Mucosa of rectum (tissue), 2 donors: ENCODE results near the gene SNX9.

Experiments
- H3K27ac ChIP-seq, 2 donors: one replicate each; pipeline ENCODE4 v1.7.0; 2013; ENCODE audit warnings: inconsistent platforms in 2 of 2, low read depth in 2 of 2, low read length in 2 of 2
- H3K27me3 ChIP-seq, 2 donors: one replicate each; pipeline ENCODE4 v1.7.0; 2013; ENCODE audit warnings: low read length in 2 of 2; ENCODE audit not compliant: control insufficient read depth in 2 of 2, insufficient read depth in 2 of 2
- H3K36me3 ChIP-seq, 2 donors: one replicate each; pipeline ENCODE4 v1.7.0; 2013; ENCODE audit warnings: low read length in 2 of 2; ENCODE audit not compliant: control insufficient read depth in 2 of 2, insufficient read depth in 2 of 2
- H3K4me1 ChIP-seq, 2 donors: one replicate each; pipeline ENCODE4 v1.7.0; 2013; ENCODE audit warnings: low read length in 2 of 2, mild to moderate bottlenecking in 1 of 2; ENCODE audit not compliant: control insufficient read depth in 2 of 2, insufficient read depth in 2 of 2
- H3K4me3 ChIP-seq, 2 donors: one replicate each; pipeline ENCODE4 v1.7.0; 2013; ENCODE audit warnings: low read length in 2 of 2
- H3K9ac ChIP-seq, 2 donors: one replicate each; pipeline ENCODE4 v1.7.0; 2013; ENCODE audit warnings: low read length in 2 of 2, low read depth in 1 of 2, mild to moderate bottlenecking in 1 of 2
- H3K9me3 ChIP-seq, 2 donors: one replicate each; pipeline ENCODE4 v1.7.0; 2013; ENCODE audit warnings: low read length in 2 of 2; ENCODE audit not compliant: control insufficient read depth in 2 of 2
- donor health status: healthy.
- donor health status: Normal muscosa, but diverticular disease.

Gene SNX9

DNA sequence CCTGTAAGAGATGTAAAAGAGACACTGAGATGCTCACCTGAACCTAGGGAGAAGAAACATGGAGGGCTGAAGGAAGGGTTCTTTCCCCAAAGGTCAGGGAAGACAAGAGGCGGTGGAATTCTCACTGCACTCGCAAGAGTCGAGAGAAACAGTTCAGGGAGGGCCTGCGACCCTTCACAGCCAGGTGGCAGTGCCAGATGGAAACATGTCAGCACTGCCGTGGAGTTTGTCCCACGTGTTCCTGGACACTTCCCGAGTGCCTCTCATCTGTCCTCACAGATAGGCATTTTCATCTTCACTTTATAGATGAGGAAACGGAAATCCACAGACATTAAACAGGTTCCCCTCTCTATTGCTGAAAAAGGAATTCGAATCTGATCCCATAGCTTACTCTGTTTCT, 88.2 kb downstream of the SNX9 start:
- no peak overlapping the region for H3K9ac ChIP-seq
- H3K9me3 ChIP-seq = no peaks in the 10 kb centered on the region
- no peak overlapping the region for H3K4me3 ChIP-seq
- H3K36me3 ChIP-seq = peaks cover 40 to 45% of the 10 kb centered on the region in 2 donors
- no peaks in the 10 kb centered on the region for H3K4me1 ChIP-seq
- no peaks in the 10 kb centered on the region for H3K27me3 ChIP-seq
- H3K27ac ChIP-seq = no peak overlapping the region

DNA sequence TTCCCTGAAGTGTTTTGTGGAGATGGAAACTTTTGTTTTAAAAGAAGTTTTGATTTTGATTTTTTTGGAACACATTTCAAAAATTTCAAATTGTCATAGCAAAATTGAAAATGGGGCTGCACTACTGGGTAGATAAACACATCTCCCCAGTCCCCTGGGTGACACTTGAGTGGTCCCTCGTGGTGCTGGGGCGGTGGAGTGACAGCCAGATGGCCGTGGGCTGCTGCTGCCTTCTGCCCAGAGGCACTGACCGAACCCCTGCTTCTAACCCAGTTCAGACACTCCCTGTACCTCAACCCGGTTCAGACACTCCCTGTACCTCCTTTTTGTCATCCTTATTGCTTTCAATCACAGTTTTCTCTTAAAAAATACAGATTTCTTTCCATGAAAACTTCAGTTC, 88.7 kb downstream of the SNX9 start:
- no peaks in the 10 kb centered on the region for H3K27me3 ChIP-seq
- H3K9me3 ChIP-seq = no peaks in the 10 kb centered on the region
- H3K36me3 ChIP-seq = peaks cover 42 to 44% of the 10 kb centered on the region in 2 donors
- no peak overlapping the region for H3K4me3 ChIP-seq
- no peak overlapping the region for H3K27ac ChIP-seq
- no peak overlapping the region for H3K9ac ChIP-seq
- H3K4me1 ChIP-seq = no peaks in the 10 kb centered on the region

DNA sequence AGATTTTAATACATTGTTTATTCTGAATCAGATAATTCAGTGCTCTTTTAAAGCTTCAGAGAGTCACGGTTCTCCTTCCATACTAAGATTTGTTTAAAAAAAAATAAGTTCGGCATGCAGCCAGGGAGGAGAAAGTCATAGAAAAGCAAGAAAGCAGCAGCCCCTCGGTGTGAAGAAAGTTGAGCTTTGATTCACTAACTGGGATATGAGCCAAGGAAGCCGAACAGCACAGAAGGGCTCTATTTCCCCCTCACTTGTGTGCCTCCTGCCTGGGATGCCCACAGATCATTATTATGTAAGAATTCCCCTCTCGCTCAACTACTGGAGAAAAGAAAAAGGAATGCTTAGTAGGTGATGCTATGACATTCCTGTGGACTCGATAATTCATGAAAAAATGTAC, 89.3 kb downstream of the SNX9 start:
- Histone ChIP-seq H3K27ac (no peak overlapping the region), H3K9me3 (no peaks in the 10 kb centered on the region), H3K27me3 (no peaks in the 10 kb centered on the region), H3K4me1 (no peaks in the 10 kb centered on the region), H3K36me3 (peaks cover 40 to 44% of the 10 kb centered on the region in 2 donors), H3K4me3 (no peak overlapping the region), H3K9ac (no peak overlapping the region)

DNA sequence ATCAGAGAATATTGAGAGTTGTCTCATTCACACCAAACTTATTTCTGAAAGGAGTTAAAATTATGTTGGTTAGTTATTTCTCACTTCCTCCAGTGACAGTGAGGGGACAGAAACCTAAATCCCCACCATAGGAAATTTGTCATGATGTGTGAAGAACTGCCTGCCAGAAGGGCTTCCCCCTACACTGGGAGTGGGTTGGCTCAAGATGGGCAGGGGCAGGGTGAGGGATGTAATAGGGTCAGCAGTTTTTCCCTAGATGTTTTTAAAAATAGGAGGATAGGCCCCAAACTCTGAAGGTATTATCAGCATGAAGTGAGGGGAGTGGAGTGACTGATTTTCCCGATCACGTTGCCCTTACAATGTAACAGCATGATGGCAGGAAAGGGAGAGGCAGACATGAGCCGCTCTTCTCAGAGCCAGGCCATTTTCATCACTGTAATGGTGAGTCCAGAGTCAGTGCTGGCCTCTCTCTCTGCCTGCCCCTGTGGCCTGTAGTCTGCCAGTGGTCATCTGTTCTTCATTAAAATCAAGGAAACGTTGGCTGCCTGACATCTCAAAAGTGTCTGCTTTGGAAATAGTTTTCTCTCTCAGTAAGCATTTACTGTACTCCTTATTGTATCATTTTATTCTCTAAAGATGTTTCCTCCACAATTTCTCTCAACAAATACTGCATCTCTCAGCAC, 98.8 kb downstream of the SNX9 start:
- no peaks in the 10 kb centered on the region for H3K9me3 ChIP-seq
- no peak overlapping the region for H3K27ac ChIP-seq
- peaks cover 38 to 49% of the 10 kb centered on the region in 2 donors for H3K36me3 ChIP-seq
- H3K4me3 ChIP-seq = no peak overlapping the region
- H3K9ac ChIP-seq = no peak overlapping the region
- H3K4me1 ChIP-seq = no peaks in the 10 kb centered on the region
- H3K27me3 ChIP-seq = no peaks in the 10 kb centered on the region

DNA sequence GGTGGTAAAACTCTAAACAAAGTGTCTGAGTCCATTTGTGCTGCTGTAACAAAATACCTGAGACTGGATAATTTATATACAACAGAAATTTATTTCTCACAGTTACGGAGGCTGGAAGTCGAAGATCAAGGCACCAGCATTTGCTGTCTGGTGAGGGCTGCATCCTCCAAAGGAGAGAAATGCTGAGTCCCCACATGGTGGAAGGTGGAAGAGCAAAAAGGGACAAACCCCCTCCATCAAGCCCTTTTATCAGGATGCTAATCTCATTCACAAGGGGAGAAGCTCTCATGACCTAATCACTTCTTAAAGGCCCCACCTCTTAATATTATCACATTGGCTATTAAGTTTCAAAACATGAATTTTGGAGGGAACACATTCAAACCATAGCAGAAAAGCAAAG, 102.7 kb downstream of the SNX9 start:
- Histone ChIP-seq H3K9ac (no peak overlapping the region), H3K27me3 (no peaks in the 10 kb centered on the region), H3K9me3 (no peaks in the 10 kb centered on the region), H3K27ac (no peak overlapping the region), H3K4me3 (no peak overlapping the region), H3K4me1 (no peaks in the 10 kb centered on the region), H3K36me3 (peaks cover 46 to 71% of the 10 kb centered on the region in 2 donors)

DNA sequence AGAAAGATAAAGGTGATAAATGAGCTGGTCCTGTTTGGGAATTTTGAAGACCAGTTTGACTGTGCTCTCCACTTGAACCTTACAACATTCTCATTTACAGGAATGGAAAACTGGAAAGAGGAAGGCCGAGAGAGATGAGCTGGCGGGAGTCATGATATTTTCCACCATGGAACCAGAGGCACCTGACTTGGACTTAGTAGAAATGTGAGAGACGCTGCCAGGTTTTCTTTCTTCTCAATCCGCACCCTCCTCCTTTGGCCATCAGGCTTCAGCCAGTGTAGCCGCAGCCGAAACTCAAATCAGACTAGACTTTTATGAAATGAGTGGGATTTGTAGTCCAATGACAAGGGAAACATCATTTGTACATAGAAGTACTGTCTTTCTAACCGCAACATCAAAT, 104.0 kb downstream of the SNX9 start:
- no peak overlapping the region for H3K4me3 ChIP-seq
- no peaks in the 10 kb centered on the region for H3K4me1 ChIP-seq
- H3K9ac ChIP-seq = no peak overlapping the region
- peaks cover 43 to 70% of the 10 kb centered on the region in 2 donors for H3K36me3 ChIP-seq
- H3K9me3 ChIP-seq = no peaks in the 10 kb centered on the region
- H3K27me3 ChIP-seq = no peaks in the 10 kb centered on the region
- H3K27ac ChIP-seq = no peak overlapping the region

DNA sequence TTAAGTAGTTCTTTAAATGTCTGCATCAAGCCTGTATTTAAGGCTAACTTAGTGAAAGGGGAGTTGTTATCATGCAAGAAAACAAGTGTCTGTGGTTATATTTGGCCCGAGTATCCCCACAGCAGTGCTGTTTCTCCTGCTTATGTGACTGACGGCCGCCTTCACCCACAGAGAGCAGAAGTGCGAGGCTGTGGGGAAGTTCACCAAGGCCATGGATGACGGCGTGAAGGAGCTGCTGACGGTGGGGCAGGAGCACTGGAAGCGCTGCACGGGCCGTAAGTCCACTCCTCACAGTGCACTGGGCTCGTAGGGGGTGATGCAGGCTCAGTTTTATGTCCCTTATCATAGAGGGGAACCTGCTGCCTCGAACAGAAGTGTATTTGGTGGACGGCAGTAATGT, 105.4 kb downstream of the SNX9 start:
- no peak overlapping the region for H3K4me3 ChIP-seq
- no peaks in the 10 kb centered on the region for H3K9me3 ChIP-seq
- H3K4me1 ChIP-seq = no peaks in the 10 kb centered on the region
- no peak overlapping the region for H3K9ac ChIP-seq
- peaks cover 38 to 70% of the 10 kb centered on the region in 2 donors for H3K36me3 ChIP-seq
- no peak overlapping the region for H3K27ac ChIP-seq
- no peaks in the 10 kb centered on the region for H3K27me3 ChIP-seq

DNA sequence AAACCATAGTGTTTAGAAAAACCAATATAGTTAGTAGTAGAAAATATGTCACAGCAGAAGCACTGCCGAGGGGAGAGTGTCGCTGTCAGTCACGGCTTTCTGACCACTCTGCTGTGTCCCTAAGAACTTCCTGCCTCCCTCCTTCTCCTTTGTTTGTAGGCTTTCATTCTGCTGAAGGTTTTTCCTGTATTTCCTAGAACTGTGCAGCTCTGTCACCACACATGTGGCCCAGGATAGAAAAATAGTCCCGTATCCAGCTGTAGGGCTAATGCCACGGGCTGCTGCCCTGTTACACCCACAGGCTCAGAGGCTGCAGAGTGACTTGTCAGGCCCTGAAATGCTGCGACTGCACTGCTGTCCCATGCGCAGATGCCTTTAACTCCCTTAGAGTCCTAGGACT, 106.0 kb downstream of the SNX9 start:
- H3K9me3 ChIP-seq = no peaks in the 10 kb centered on the region
- no peaks in the 10 kb centered on the region for H3K27me3 ChIP-seq
- peaks cover 41 to 73% of the 10 kb centered on the region in 2 donors for H3K36me3 ChIP-seq

DNA sequence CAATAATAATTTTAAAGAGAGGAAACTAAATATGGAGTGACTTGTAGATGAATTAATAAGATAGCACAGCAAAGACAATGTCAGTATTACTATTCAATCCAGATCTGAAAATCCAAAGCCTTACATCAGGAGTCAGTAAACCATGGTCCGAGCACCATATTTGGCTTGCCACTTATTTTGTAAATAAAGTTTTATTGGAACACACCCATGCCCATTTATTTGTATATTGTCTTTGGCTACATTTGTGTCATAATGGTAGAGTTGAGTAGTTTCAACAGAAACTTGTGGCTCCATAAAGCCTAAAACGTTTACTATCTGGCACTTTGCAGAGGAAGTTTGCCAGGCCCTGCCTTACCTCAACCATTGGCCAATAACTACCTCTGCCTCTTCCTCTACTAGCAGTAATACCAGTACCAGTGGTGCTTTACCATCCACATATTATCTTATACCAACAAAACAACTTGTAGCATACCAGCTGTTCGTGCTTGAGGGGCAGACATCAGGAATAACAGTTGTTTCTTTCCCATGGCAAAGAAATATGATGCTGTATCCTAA, 106.8 kb downstream of the SNX9 start:
- peaks cover 44 to 74% of the 10 kb centered on the region in 2 donors for H3K36me3 ChIP-seq
- H3K4me1 ChIP-seq = no peaks in the 10 kb centered on the region
- H3K9me3 ChIP-seq = no peaks in the 10 kb centered on the region
- H3K9ac ChIP-seq = no peak overlapping the region
- H3K27me3 ChIP-seq = no peaks in the 10 kb centered on the region
- no peak overlapping the region for H3K4me3 ChIP-seq
- no peak overlapping the region for H3K27ac ChIP-seq

More for the DNA sequence above, 106.0 kb downstream of the SNX9 start:
- Histone ChIP-seq H3K4me1 (no peaks in the 10 kb centered on the region), H3K27ac (no peak overlapping the region), H3K4me3 (no peak overlapping the region), H3K9ac (no peak overlapping the region)

DNA sequence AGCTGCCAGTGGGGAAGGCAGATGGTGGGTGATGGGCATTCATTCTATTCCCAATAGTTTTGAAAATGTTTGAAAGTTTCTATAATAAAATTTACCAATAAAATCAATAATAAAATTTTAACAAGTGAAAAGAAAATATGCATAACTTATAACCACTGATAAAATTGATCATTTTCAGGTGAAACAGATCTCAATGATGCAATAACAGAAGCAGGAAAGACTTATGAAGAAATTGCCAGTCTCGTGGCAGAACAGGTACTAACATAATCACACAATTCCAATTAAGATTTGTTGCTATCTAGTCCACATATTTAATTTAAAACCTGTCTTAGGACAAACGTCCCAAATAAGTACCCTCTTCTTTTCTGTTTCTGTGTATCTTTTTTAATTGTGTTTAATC, 112.7 kb downstream of the SNX9 start:
- Histone ChIP-seq H3K4me1 (no peaks in the 10 kb centered on the region), H3K9ac (no peak overlapping the region), H3K27ac (no peak overlapping the region), H3K4me3 (no peak overlapping the region), H3K27me3 (no peaks in the 10 kb centered on the region), H3K36me3 (peaks cover 54 to 68% of the 10 kb centered on the region in 2 donors), H3K9me3 (no peaks in the 10 kb centered on the region)
